HG02885 (cell line): ENCODE measurements around the gene ZNF862.

Source experiments
- ATAC-seq: cut with Tn5 transposase; IDR thresholded peaks from one replicate; pipeline ENCODE4 v1.9.1; 2021; ENCODE audit warnings: mild to moderate bottlenecking; ENCODE audit not compliant: unreplicated experiment, poor library complexity

Gene ZNF862

GRCh38 chr7:149838224-149838991, at the start of gene ZNF862:
Gene ZNF862 (plus strand): TSS chr7:149838375. CDS start chr7:149838612, 237 bp downstream.
- peak; percentile 99 for ATAC-seq

DNA sequence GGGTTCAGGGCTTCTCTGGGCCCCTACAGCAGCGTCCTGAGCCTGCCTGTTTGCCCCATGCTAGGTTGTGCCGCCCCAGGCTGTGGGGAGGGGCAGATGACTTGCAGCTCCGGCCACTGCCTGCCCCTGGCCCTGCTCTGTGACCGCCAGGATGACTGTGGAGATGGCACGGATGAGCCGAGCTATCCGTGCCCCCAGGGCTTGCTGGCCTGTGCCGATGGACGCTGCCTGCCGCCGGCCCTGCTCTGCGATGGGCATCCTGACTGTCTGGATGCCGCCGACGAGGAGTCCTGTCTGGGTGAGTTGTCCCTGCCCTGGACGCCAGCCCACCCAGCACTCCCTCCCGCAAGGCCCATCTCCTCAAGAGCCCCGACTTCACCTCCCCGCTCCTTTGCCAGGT, 49.1 kb upstream of the ZNF862 start:
- ATAC-seq: no peak

GRCh38 chr7:149790146-149790548, 48.0 kb upstream of the ZNF862 start:
- ATAC-seq: no peak

DNA sequence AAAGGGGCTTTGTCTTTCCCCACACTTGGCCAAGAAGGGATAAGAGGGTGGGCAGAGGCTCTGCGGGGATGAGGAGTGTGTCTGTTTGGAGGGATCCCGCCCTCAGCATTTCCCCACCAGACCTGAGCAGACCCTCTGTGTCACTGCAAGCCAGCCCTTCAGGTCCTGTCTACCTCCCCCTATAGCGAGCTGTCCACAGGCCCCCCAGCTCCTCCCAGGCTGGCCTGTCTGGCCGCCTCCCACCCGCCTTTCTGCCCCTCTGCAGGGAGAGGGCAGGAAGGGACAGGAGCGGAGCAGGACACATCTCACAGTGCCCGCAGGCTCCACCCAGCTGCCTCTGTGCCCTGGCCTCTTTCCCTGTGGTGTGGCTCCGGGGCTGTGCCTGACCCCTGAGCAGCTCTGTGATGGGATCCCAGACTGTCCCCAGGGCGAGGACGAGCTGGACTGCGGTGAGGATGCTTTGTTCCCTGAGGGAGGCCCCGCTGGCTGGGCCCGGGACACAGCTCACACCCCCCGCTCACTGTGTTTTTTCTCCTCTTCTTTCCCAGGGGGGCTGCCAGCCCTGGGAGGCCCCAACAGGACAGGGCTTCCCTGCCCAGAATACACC, 47.3 kb upstream of the ZNF862 start:
- ATAC-seq: no peak

DNA sequence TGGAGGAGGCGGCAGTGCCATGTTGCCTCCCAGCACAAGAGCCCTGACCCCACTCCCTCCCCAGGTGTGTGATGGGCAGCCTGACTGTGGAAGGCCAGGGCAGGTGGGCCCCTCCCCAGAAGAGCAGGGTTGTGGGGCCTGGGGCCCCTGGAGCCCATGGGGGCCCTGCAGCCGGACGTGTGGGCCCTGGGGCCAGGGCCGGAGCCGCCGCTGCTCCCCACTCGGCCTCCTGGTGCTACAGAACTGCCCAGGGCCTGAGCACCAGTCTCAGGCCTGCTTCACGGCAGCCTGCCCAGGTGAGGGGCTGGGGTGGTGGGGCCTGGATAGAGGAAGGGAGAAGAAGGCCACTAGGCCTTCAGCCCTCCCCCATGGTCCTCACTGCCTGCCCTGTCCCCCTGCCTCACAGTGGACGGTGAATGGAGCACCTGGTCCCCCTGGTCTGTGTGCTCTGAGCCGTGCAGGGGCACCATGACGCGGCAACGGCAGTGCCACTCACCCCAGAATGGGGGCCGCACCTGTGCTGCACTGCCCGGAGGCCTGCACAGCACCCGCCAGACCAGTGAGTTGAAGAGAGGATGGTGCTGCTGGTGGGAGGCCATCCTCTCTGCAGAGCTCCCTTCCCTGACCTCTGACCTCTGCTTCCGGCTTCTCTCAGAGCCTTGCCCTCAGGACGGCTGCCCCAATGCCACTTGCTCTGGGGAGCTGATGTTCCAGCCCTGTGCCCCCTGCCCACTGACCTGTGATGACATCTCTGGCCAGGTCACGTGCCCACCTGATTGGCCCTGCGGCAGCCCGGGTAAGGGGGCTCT, 46.6 kb upstream of the ZNF862 start:
- ATAC-seq: no peak

GRCh38 chr7:149792220-149792595, 46.0 kb upstream of the ZNF862 start:
- ATAC-seq: no peak

- ATAC-seq: no peak
Measured at GRCh38 chr7:149793261-149793660, 44.9 kb upstream of the ZNF862 start.

DNA sequence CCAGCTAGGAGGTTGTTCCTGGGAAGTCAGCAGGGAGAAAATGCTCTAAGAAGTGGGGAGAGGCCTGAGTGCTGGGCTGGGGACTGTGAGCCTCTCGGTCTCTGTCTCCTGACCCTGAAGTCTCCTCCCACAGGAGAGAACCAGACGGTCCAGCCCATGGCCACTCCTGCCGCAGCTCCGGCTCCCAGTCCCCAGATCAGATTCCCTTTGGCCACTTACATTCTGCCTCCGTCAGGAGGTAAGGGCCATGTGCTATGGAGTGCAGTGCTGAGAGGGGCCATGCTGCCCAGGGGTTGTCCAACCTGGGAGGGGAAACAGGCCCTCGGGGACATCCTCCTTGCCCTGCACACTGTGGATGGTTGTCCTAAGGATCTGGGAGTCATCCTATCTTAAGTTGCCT, 43.5 kb upstream of the ZNF862 start:
- ATAC-seq: no peak

DNA sequence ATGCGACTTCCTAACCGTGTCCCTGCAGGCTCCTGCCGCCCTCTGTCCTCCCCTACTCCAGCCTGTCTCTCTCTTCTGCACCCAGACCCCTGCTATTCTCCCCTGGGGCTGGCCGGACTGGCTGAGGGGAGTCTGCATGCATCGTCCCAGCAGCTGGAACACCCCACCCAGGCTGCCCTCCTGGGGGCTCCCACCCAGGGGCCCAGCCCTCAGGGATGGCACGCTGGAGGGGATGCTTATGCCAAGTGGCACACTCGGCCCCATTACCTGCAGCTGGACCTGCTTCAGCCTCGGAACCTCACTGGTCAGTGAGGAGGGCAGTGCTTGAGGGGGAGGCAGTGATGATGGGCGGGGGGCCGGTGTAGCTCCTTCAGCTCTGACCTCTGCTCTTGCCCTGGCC, 43.0 kb upstream of the ZNF862 start:
- ATAC-seq: no peak

- ATAC-seq: no peak
Measured at GRCh38 chr7:149796287-149796860, 41.8 kb upstream of the ZNF862 start.

- no peak for ATAC-seq
Measured at GRCh38 chr7:149797771-149798170, 40.4 kb upstream of the ZNF862 start.

DNA sequence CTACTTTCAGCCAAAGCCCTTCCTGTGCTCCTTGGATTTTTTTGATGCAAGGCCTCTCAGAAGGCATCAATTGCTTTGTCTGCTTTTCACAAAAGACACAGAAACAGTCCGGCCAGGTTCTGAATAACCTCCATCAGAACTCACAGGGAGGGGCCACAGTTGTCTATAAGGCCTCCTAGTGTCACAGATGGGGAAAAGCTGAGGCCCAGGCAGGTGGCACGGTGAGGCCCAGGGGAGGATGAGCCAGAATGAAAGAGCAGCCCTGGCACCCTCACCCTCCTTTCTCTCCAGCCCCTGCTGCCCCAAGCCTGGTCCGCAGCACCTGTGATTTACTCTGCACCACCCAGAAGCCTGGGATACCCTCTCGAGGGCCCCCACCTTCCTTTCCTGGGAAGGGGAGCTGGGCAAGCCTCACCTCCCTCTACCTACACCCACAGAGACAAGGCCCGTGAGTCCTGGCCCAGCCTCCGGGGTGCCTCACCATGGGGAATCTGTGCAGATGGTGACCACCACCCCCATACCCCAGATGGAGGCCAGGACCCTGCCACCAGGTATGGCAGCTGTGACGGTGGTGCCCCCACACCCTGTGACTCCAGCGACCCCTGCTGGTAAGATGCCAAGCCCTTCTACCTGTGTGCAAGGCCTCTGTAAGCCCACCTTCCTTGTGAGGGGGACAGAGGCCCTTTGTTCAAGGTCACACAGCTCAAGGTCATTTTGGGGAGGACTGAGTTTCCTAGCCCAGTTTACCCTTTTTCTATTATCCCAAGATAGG, 38.6 kb upstream of the ZNF862 start:
- ATAC-seq: no peak

- no peak for ATAC-seq
Measured at GRCh38 chr7:149800169-149800555, 38.0 kb upstream of the ZNF862 start.

DNA sequence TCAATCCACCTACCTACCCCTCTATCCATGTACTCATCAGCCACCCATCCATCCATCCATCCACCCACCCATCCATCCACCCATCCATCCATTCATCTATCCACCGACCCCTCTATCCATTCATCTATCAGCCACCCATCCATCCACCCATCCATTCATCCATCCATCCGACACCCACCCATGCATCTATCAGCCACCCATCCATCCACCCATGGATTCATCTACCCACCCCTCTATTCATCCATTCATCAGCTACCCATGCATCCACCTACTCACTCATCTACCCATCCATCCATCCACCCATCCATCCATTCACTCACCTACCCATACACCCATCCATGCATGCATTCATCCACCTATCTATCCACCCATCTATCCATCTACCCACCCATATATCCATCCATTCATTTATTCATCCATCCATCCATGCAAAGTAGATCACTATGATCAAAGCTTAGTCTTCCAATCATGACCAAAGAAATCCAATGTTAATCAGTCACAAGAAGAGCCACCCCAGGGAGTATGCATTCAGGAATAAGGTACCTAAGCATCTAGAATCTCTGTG, 37.1 kb upstream of the ZNF862 start:
- ATAC-seq: no peak

DNA sequence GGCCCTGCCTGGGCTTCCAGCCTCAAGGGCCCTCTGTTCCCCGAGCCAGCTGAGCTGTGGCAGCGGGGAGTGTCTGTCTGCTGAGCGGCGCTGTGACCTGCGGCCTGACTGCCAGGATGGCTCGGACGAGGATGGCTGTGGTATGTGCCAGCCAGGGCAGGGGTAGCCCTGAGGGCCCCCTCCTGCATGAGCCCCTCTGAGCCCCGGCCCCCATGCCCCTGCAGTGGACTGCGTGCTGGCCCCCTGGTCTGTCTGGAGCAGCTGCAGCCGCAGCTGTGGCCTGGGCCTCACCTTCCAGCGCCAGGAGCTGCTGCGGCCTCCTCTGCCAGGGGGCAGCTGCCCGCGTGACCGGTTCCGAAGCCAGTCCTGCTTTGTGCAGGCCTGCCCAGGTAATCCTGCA, 36.4 kb upstream of the ZNF862 start:
- no peak for ATAC-seq

DNA sequence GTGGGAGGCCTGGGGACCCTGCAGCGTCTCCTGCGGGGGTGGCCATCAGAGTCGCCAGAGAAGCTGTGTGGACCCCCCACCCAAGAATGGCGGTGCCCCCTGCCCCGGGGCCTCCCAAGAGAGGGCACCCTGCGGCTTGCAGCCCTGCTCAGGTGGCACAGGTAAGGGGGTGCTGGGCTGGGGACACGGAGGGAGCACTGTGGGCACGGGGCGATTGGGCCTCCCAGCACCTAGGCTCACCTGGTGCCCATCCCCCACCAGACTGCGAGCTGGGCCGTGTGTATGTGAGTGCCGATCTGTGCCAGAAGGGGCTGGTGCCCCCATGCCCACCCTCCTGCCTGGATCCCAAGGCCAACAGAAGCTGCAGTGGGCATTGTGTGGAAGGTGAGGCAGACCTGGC, 35.2 kb upstream of the ZNF862 start:
- no peak for ATAC-seq

DNA sequence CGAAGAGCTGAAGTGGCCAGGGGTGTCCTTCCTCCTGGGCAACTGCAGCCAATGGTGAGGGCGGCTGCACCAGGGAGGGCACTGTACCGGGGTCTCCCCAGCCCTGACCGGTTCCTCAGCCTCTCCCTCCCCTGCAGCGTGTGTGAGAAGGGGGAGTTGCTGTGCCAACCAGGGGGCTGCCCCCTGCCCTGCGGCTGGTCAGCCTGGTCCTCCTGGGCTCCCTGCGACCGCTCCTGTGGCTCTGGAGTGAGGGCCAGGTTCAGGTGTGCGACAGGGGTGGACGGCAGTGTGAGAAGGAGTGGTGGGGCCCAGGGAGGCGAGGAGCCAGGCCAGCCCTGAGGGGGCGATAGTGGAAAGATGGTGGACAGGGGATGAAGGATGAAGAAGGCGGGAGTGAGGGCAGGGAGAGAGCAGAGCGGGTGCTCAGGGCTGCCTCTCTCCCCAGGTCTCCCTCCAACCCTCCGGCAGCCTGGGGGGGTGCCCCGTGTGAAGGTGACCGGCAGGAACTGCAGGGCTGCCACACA, 34.6 kb upstream of the ZNF862 start:
- ATAC-seq: no peak

DNA sequence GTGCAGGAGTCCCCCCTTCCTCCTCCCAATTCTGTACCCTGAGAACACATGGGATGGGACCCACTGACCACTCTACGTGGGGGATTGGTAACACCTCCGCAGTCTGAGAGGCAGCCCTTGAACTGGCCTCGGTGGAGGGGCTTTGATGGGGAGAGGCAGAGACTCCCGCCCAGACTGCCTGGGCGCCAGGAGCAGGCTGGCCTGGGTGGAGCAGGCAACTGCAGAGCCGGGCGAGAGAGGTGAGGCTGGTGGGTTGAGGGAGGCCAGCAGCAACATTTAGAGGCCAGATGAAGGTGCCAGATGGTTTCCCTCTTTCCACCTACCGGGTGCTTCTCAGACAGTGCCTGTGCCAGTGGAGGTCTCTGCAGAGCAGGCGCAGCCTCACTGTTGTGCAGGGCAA, 34.1 kb upstream of the ZNF862 start:
- no peak for ATAC-seq

- ATAC-seq: no peak
Measured at GRCh38 chr7:149806726-149807125, 31.4 kb upstream of the ZNF862 start.

DNA sequence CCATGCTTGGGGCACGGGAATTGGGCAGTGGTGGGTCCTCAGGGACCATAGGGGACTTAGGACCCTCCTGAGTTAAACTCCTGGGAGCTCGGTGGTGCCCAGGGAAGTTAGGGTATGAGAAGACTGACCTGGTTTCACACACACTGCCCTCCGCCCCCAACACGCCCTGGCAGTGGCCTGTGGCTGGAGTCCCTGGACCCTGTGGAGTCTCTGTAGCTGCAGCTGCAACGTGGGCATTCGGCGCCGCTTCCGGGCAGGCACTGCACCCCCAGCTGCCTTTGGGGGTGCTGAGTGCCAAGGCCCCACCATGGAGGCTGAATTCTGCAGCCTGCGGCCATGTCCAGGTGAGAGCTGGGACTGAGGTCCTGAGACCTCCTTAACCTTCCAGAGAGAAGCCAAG, 29.9 kb upstream of the ZNF862 start:
- ATAC-seq: no peak
